Activated naive CD8-positive, alpha-beta T cell treated with anti-CD3 and anti-CD28 coated beads, Interleukin-2, amount 50 U/mL, for 24 hours (primary cell): ENCODE data around the gene WIPF2.
"Not testable (repeated sequence)": the region's sequence is repeated elsewhere in the genome, so short reads cannot be mapped to it uniquely, and the experiment has no call there.

Source experiments
- ATAC-seq: fragments of 150-1000 bp; cut with Tn5 transposase; one replicate; pipeline ENCODE4 v1.10.0; 2021
- DNase-seq: peaks from one replicate; pipeline ENCODE4 v3.0.0; 2021
- H3K27ac Mint-ChIP-seq: one replicate; pipeline ENCODE4 v1.8.0; 2021; ENCODE audit warnings: mild to moderate bottlenecking, mixed read lengths
- H3K27me3 Mint-ChIP-seq: one replicate; pipeline ENCODE4 v1.8.0; 2021; ENCODE audit warnings: mixed read lengths
- H3K36me3 Mint-ChIP-seq: one replicate; pipeline ENCODE4 v1.8.0; 2021; ENCODE audit warnings: low read depth, mixed read lengths
- H3K4me1 Mint-ChIP-seq: one replicate; pipeline ENCODE4 v1.8.0; 2021; ENCODE audit warnings: mixed read lengths
- H3K4me3 Mint-ChIP-seq: one replicate; pipeline ENCODE4 v1.8.0; 2021; ENCODE audit warnings: mild to moderate bottlenecking, moderate library complexity, mixed read lengths
- H3K9me3 Mint-ChIP-seq: one replicate; pipeline ENCODE4 v1.8.0; 2021; ENCODE audit warnings: mixed read lengths

The WIPF2 gene

DNA sequence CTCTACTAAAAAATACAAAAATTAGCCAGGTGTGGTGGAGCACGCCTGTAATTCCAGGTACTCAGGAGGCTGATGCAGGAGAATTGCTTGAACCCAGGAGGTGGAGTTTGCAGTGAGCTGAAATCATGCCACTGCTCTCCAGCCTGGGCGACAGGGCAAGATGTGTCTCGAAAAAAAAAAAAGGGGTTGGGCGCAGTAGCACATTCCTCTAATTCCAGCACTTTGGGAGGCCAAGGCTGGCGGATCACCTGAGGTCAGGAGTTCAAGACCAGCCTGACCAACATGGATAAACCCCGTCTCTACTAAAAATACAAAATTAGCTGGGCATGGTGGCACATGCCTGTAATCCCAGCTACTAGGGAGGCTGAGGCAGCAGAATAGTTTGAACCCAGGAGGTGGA is 5.2 kb upstream of the WIPF2 start:
- not testable (repeated sequence) for H3K27ac Mint-ChIP-seq, ATAC-seq, H3K4me3 Mint-ChIP-seq, H3K27me3 Mint-ChIP-seq, H3K36me3 Mint-ChIP-seq, H3K9me3 Mint-ChIP-seq, DNase-seq
- peaks cover 13% of the 10 kb centered on the region for H3K4me1 Mint-ChIP-seq

GRCh38 chr17:40218006-40218739 is 931 bp upstream of the WIPF2 start:
- Mint-ChIP-seq H3K4me1 (peaks cover 31% of the 10 kb centered on the region), H3K4me3 (peak overlapping the region; percentile 90), H3K36me3 (peaks cover under 1% of the 10 kb centered on the region), H3K9me3 (no peaks in the 10 kb centered on the region), H3K27ac (peak overlapping the region; percentile 99), H3K27me3 (no peaks in the 10 kb centered on the region)
- DNase-seq = no peak
- peak; percentile 55 for ATAC-seq

- peak; percentile 22 for ATAC-seq
- no peaks in the 10 kb centered on the region for H3K9me3 Mint-ChIP-seq
- peaks cover 6% of the 10 kb centered on the region for H3K36me3 Mint-ChIP-seq
- peaks cover 37% of the 10 kb centered on the region for H3K4me1 Mint-ChIP-seq
- peak; percentile 44 for DNase-seq
- peak overlapping the region; percentile 90 for H3K4me3 Mint-ChIP-seq
- peak overlapping the region; percentile 99 for H3K27ac Mint-ChIP-seq
- no peaks in the 10 kb centered on the region for H3K27me3 Mint-ChIP-seq
Measured at GRCh38 chr17:40219594-40220338, 662 bp downstream of the WIPF2 start.

DNA sequence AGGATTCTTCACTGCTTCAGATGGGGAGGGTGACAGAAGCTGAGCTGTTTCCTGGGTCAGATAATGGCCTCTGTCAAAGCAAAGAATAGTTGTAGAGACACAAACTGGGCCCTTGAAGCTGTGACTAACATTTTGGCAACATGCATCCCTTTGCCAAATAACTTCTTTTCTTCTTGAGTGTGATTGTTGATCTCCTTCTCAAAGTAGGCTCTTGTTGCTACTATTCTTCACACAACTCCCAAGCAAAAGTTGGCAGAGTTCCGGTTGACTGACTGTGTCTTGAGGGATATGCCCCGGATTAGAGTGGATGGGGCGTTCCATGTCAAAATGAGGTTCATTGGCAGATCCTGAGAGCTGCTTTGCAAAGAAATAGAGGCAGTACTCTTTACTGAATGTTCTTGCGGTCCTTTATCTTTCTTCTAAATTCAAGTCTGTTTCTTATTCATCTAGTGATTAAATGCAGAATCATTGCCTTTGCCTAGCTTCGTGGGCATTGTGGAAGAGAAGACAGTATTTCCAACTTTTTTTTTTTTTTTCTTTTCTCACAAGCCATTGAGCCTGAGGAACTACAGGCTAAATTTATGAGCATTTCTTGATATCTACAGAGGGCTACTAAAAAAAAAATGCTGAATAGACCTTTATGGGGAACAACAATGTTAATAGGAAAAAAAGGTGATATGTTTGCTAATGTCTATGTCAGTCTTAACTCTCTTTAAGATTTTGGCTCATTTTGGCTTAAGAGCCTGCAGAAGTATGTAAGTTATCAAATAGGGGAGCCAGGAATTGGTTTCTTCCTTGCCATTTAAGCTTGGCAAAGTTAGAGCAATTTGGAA is 5.8 kb downstream of the WIPF2 start:
- H3K27ac Mint-ChIP-seq = peak overlapping the region; percentile 10
- ATAC-seq (no peak), DNase-seq (no peak)
- H3K27me3 Mint-ChIP-seq = no peaks in the 10 kb centered on the region
- H3K9me3 Mint-ChIP-seq = no peaks in the 10 kb centered on the region
- peaks cover 28% of the 10 kb centered on the region for H3K4me1 Mint-ChIP-seq
- peaks cover 14% of the 10 kb centered on the region for H3K36me3 Mint-ChIP-seq
- no peak overlapping the region for H3K4me3 Mint-ChIP-seq

GRCh38 chr17:40229146-40229545 is 10.0 kb downstream of the WIPF2 start:
- H3K27me3 Mint-ChIP-seq, H3K4me3 Mint-ChIP-seq, H3K9me3 Mint-ChIP-seq, ATAC-seq, H3K27ac Mint-ChIP-seq, DNase-seq: not testable (repeated sequence)
- H3K4me1 Mint-ChIP-seq = peaks cover 17% of the 10 kb centered on the region
- H3K36me3 Mint-ChIP-seq = peaks cover 25% of the 10 kb centered on the region

- no peaks in the 10 kb centered on the region for H3K27me3 Mint-ChIP-seq
- DNase-seq (no peak), ATAC-seq (no peak)
- H3K36me3 Mint-ChIP-seq = peaks cover 25% of the 10 kb centered on the region
- no peaks in the 10 kb centered on the region for H3K9me3 Mint-ChIP-seq
- peaks cover 10% of the 10 kb centered on the region for H3K4me1 Mint-ChIP-seq
- no peak overlapping the region for H3K4me3 Mint-ChIP-seq
- no peak overlapping the region for H3K27ac Mint-ChIP-seq
Measured at GRCh38 chr17:40230670-40231069, 11.6 kb downstream of the WIPF2 start.

DNA sequence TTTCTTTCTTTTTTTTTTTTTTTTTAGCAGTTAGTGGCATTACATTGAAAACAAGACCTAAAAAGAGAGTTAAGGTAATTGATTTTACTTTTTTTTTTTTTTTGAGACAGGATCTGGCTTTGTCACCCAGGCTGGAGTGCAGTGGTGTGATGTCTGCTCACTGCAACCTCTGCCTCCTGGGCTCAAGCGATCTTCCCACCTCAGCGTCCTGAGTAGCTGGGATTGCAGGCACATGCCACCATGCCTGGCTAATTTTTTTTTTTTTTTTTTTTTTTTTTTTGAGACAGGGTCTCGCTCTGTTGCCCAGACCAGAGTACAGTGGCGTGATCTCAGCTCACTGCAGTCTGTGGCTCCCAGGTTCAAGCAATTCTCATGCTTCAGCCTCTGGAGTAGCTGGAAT is 12.8 kb downstream of the WIPF2 start:
- not testable (repeated sequence) for H3K27ac Mint-ChIP-seq, ATAC-seq, DNase-seq, H3K9me3 Mint-ChIP-seq, H3K4me3 Mint-ChIP-seq, H3K27me3 Mint-ChIP-seq
- H3K36me3 Mint-ChIP-seq = peaks cover 25% of the 10 kb centered on the region
- peaks cover 11% of the 10 kb centered on the region for H3K4me1 Mint-ChIP-seq

DNA sequence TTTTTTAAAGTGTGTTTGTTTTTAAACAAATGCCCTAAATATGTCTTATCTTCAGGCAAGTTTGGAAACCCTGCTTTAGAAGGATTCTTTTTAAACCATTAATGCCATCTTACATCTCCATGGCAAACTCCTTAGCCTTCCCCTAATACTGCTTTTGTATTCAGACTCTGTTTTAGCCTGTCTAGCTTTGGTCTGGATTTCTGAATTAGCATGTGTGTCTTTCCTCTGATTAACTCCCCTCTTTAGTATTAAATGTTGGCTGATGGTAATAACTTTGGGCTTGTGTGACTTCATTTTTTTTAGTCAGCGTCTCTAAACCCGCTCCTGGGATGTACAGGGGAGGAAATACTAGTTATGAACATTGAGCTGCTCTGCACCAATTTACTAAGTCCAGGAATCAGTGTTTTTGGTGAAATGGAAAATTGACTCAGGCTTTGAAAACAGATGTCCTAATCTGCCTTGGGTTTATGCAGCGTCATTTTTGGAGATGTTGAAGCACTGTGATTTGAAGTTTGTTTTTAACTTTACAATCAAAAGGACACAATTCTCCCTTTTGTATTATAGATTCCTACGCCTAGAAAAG is 22.2 kb downstream of the WIPF2 start:
- Mint-ChIP-seq H3K4me3 (no peak overlapping the region), H3K9me3 (no peaks in the 10 kb centered on the region), H3K4me1 (peaks cover 18% of the 10 kb centered on the region), H3K36me3 (no peaks in the 10 kb centered on the region), H3K27ac (no peak overlapping the region), H3K27me3 (no peaks in the 10 kb centered on the region)
- no peak for DNase-seq
- ATAC-seq = no peak

DNA sequence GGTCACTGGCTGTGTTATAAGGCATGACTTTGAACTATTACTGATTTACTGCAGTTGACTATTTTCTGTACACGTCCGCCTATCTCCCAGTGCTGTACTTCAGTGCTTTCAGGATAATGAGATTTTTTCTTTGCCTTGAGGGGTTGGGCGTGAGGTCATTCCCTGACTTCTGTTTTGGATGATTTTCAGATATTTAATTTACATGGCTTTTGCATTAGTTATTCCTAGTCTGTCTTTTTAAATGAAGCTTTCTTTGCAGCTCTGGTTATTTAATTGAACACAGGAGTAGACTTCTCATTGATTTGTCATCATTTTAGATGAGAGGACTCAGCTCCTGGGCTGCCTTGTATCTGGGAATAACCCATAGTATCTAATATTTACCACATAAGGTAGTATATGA is 23.7 kb downstream of the WIPF2 start:
- Mint-ChIP-seq H3K36me3 (no peaks in the 10 kb centered on the region), H3K4me3 (no peak overlapping the region), H3K9me3 (no peaks in the 10 kb centered on the region), H3K27ac (peak overlapping the region; percentile 9), H3K4me1 (peaks cover 14% of the 10 kb centered on the region), H3K27me3 (no peaks in the 10 kb centered on the region)
- DNase-seq = no peak
- ATAC-seq = no peak

GRCh38 chr17:40243761-40244160 is 24.7 kb downstream of the WIPF2 start:
- Mint-ChIP-seq H3K4me3 (no peak overlapping the region), H3K4me1 (peaks cover 14% of the 10 kb centered on the region), H3K27me3 (no peaks in the 10 kb centered on the region), H3K36me3 (no peaks in the 10 kb centered on the region), H3K9me3 (no peaks in the 10 kb centered on the region), H3K27ac (no peak overlapping the region)
- ATAC-seq = no peak
- DNase-seq = no peak

GRCh38 chr17:40244255-40244654 is 25.2 kb downstream of the WIPF2 start:
- H3K4me3 Mint-ChIP-seq = no peak overlapping the region
- no peak for DNase-seq
- H3K9me3 Mint-ChIP-seq = no peaks in the 10 kb centered on the region
- H3K27ac Mint-ChIP-seq = no peak overlapping the region
- no peak for ATAC-seq
- no peaks in the 10 kb centered on the region for H3K27me3 Mint-ChIP-seq
- H3K36me3 Mint-ChIP-seq = no peaks in the 10 kb centered on the region
- H3K4me1 Mint-ChIP-seq = peaks cover 14% of the 10 kb centered on the region

- Mint-ChIP-seq H3K9me3 (no peaks in the 10 kb centered on the region), H3K27me3 (no peaks in the 10 kb centered on the region), H3K4me3 (no peak overlapping the region), H3K4me1 (peaks cover 15% of the 10 kb centered on the region), H3K36me3 (peaks cover 3% of the 10 kb centered on the region), H3K27ac (no peak overlapping the region)
- DNase-seq (no peak), ATAC-seq (no peak)
Measured at GRCh38 chr17:40247926-40248495, 28.9 kb downstream of the WIPF2 start.

DNA sequence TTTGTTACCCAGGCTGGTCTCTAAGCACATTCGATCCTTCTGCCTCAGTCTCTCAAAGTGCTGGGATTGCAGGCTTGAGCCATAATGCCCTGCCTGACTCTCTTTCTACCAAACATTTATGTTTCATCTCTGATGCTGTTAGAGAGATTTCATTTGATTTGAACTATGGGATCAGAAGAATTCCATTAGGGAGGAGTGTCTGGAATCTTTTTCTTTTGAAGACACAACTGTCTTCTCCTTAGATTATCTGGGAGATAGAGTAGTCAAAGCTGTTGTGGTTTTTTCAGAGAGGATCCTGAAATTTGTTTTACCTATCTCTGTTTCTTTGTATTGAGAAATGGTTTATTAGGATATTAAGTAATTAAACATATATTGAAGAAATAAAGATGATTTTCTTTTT is 29.4 kb downstream of the WIPF2 start:
- peaks cover 11% of the 10 kb centered on the region for H3K4me1 Mint-ChIP-seq

DNA sequence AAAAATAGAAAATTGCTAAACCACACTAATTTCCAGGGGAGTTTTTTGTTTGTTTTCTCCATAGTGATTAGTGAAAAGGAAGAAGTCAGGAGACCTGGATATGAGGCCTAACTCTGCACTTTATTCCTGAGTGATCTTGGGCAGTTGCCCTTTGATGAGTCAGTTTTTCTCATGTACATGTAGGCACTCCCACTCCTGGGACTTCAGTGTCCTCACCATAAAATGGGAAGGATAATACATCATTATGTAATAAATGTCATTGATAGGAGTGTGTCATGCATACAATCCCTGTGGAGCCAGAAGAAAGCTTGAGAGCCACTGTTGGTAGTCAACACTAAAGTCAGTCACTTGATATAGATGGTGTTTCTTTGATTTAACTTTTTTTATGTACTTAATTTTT is 32.5 kb downstream of the WIPF2 start:
- Mint-ChIP-seq H3K4me3 (no peak overlapping the region), H3K4me1 (peaks cover 11% of the 10 kb centered on the region), H3K36me3 (peaks cover 7% of the 10 kb centered on the region), H3K27ac (no peak overlapping the region), H3K27me3 (no peaks in the 10 kb centered on the region), H3K9me3 (no peaks in the 10 kb centered on the region)
- no peak for ATAC-seq
- DNase-seq = no peak

More for the DNA sequence above, 29.4 kb downstream of the WIPF2 start:
- no peak overlapping the region for H3K4me3 Mint-ChIP-seq
- H3K36me3 Mint-ChIP-seq = peaks cover 5% of the 10 kb centered on the region
- H3K27ac Mint-ChIP-seq = no peak overlapping the region
- H3K9me3 Mint-ChIP-seq = no peaks in the 10 kb centered on the region
- no peaks in the 10 kb centered on the region for H3K27me3 Mint-ChIP-seq
- DNase-seq (no peak), ATAC-seq (no peak)
